Natural killer cell treated with Interleukin-12 subunit alpha and Interleukin-12 subunit beta and Interleukin-15 and Interleukin-18, amount 100 ng/mL, for 72 hours (primary cell): ENCODE data around the gene ANOS1. TPM values are rescaled to one million over a fixed set of nuclear protein-coding genes. Genes with fewer than 3 reads are reported as not detected.

Experiments used
- ATAC-seq, 2 donors: fragments of 150-1000 bp; cut with Tn5 transposase in 1 of 2; sonication (Bioruptor Pico), chemical (Tn5 transposase) in 1 of 2; 2 replicates each; pipeline ENCODE4 v1.10.0; 2021
- DNase-seq: peaks from one replicate; pipeline ENCODE4 v3.0.0; 2022; ENCODE audit warnings: low spot score
- H3K27ac Mint-ChIP-seq, 2 donors: 1 replicate in 1 of 2; 2 replicates in 1 of 2; pipeline ENCODE4 v1.8.0; 2022; ENCODE audit warnings: mixed read lengths in 2 of 2, mild to moderate bottlenecking in 1 of 2, moderate library complexity in 1 of 2
- H3K27me3 Mint-ChIP-seq, 2 donors: 1 replicate in 1 of 2; 2 replicates in 1 of 2; pipeline ENCODE4 v1.8.0; 2022; ENCODE audit warnings: mixed read lengths in 2 of 2
- H3K36me3 Mint-ChIP-seq: one replicate; pipeline ENCODE4 v1.8.0; 2022; ENCODE audit warnings: mixed read lengths
- H3K4me1 Mint-ChIP-seq, 2 donors: 1 replicate in 1 of 2; 2 replicates in 1 of 2; pipeline ENCODE4 v1.8.0; 2022; ENCODE audit warnings: low read depth in 2 of 2, mixed read lengths in 2 of 2, mild to moderate bottlenecking in 1 of 2
- H3K4me3 Mint-ChIP-seq: one replicate; pipeline ENCODE4 v1.8.0; 2022; ENCODE audit warnings: mixed read lengths
- H3K9me3 Mint-ChIP-seq: 2 replicates; pipeline ENCODE4 v1.8.0; 2022; ENCODE audit warnings: mixed read lengths
- total RNA-seq, 2 donors: library from RNA; stranded (reverse); gene quantifications; one replicate each; pipeline ENCODE4 v1.2.3, GENCODE V29; 2022

The ANOS1 gene
- total RNA-seq, 2 donors from 2014 or later = not detected

DNA sequence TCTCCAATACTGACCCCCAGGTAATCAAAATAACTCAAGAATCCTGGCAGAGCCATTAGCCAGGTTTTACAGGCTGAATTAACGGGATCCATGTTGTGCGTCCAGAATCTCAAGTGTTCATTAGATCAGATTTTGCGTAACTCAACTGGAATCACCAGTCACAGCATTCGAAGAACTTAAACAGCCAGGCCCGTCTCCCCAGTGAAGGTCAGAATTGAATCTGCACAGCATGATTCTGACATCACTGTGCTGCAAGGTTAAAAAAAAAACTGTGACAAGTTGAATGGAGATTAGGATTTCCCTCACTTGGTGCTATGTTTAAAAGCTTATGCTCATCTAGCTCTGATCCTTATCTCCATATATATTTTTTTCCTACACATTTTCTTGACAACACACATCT, 96.1 kb downstream of the ANOS1 start:
- H3K4me1 Mint-ChIP-seq = no peaks in the 10 kb centered on the region
- no peak overlapping the region for H3K4me3 Mint-ChIP-seq
- DNase-seq (no peak), ATAC-seq (no peak)
- no peak overlapping the region for H3K27ac Mint-ChIP-seq
- peaks cover 5% of the 10 kb centered on the region for H3K9me3 Mint-ChIP-seq
- no peaks in the 10 kb centered on the region for H3K36me3 Mint-ChIP-seq
- H3K27me3 Mint-ChIP-seq = no peaks in the 10 kb centered on the region

DNA sequence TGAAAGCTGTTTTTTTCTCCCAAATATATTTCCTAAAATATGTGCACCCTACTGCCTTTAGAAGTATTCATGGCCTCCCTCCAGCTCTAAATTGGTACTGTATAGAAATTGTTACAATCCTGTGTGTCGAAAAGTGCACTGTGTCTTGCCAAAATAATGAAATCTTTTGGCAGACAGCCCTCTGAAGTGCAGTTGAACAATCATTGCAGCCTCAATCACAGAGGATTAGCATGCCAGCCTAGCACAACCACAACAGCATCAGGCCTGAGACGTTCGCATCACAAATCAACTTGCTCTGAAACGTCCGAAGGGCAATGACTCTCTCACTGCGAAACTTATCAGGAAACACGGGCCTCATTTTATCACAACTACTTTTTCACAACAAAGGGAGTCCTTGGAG, 99.0 kb downstream of the ANOS1 start:
- H3K4me3 Mint-ChIP-seq = no peak overlapping the region
- ATAC-seq = no peak
- no peaks in the 10 kb centered on the region for H3K36me3 Mint-ChIP-seq
- DNase-seq = no peak
- peaks cover 6% of the 10 kb centered on the region for H3K9me3 Mint-ChIP-seq
- no peak overlapping the region for H3K27ac Mint-ChIP-seq
- no peaks in the 10 kb centered on the region for H3K27me3 Mint-ChIP-seq
- H3K4me1 Mint-ChIP-seq = no peaks in the 10 kb centered on the region

- Mint-ChIP-seq H3K27ac (no peak overlapping the region), H3K36me3 (no peaks in the 10 kb centered on the region), H3K4me1 (no peaks in the 10 kb centered on the region), H3K27me3 (no peaks in the 10 kb centered on the region), H3K9me3 (peaks cover 6% of the 10 kb centered on the region), H3K4me3 (no peak overlapping the region)
- ATAC-seq (no peak), DNase-seq (no peak)
Measured at GRCh38 chrX:8629871-8630270, 102.1 kb downstream of the ANOS1 start.

DNA sequence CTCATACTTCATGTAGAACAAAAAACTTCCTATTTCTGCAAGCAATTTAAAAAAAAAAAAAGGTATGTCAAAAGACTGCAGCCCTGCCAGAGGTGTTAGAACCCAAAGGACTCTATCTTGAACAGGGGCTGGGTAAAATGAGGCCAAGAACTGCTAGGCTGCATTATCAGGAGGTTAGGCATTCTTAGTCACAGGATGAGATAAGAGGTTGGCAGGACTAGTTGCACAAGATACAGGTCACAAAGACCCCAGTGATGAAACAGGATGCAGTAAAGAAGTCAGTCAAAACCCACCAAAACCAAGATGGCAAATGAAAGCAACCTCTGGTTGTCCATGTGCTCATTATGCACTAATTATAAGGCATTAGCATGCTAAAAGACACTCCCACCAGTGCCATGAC, 104.1 kb downstream of the ANOS1 start:
- no peak overlapping the region for H3K27ac Mint-ChIP-seq
- H3K36me3 Mint-ChIP-seq = no peaks in the 10 kb centered on the region

DNA sequence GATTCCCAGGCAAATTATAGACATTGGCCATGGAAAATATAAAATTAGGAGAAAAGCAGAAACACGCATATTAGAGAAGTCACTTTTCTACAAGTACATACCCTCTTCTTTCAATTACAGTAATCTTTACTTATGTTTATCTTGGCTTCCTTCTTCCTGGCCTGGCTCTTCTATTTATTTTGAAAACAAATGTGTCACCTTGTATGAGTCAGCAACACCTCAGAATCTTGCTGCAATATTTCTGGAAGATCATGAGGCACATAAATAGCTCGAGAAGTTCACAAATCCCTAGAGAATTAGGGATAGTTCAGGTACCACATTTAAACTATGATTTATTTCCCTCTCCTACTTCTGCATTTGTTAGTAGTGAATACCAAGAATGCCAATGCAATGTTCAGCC, 124.6 kb downstream of the ANOS1 start:
- Mint-ChIP-seq H3K36me3 (no peaks in the 10 kb centered on the region), H3K9me3 (peaks cover 5% of the 10 kb centered on the region), H3K4me3 (no peak overlapping the region), H3K4me1 (no peaks in the 10 kb centered on the region), H3K27ac (no peak overlapping the region), H3K27me3 (no peaks in the 10 kb centered on the region)
- DNase-seq = no peak
- no peak for ATAC-seq

More for the DNA sequence above, 104.1 kb downstream of the ANOS1 start:
- DNase-seq = no peak
- no peak for ATAC-seq
- Mint-ChIP-seq H3K27me3 (no peaks in the 10 kb centered on the region), H3K4me1 (no peaks in the 10 kb centered on the region), H3K9me3 (peaks cover 7% of the 10 kb centered on the region), H3K4me3 (no peak overlapping the region)

DNA sequence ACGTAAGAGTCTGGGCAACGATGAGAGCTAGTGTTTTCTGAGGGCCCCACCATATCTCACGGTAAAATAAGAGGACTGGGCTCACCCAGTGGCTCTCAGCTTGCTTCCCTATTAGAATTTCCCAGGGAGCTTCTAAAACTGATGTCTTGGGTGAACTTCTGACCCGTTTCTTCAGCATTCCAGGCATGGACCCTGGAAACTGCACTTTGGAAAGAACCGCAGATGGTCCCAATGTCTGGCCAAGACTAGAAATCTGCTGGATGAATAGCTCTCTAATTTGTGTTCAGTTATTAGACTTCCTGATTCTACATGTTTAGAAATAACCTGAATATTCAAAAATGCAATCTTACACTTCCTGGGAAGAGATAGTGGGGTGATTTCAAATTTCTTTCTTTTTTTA, 127.8 kb downstream of the ANOS1 start:
- no peaks in the 10 kb centered on the region for H3K4me1 Mint-ChIP-seq
- H3K36me3 Mint-ChIP-seq = no peaks in the 10 kb centered on the region
- no peaks in the 10 kb centered on the region for H3K27me3 Mint-ChIP-seq
- ATAC-seq (no peak), DNase-seq (no peak)
- no peaks in the 10 kb centered on the region for H3K9me3 Mint-ChIP-seq
- no peak overlapping the region for H3K4me3 Mint-ChIP-seq
- no peak overlapping the region for H3K27ac Mint-ChIP-seq

GRCh38 chrX:8591501-8591900, 140.4 kb downstream of the ANOS1 start:
- Mint-ChIP-seq H3K36me3 (no peaks in the 10 kb centered on the region), H3K4me3 (no peak overlapping the region), H3K27ac (no peak overlapping the region), H3K4me1 (no peaks in the 10 kb centered on the region), H3K9me3 (no peaks in the 10 kb centered on the region), H3K27me3 (no peaks in the 10 kb centered on the region)
- DNase-seq (no peak), ATAC-seq (no peak)

DNA sequence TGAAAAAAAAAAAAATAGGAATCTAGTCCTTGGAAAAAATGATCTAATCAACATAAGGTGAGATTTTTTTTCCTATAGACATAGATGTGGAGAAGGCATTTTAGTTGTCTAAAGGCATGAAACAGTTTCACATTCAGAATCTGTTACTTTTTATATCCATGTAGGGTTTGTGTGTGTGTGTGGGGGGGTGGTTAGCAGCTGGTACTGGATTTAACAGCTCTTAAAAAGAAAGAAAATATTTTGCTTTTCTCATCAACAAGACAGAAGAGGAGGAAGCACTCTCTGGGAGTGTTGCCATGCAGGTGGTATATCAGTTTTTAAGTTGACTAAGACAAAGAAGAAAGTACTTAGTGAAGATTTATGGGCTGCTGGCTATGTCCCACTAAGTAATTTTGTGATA, 145.0 kb downstream of the ANOS1 start:
- no peaks in the 10 kb centered on the region for H3K4me1 Mint-ChIP-seq
- no peak overlapping the region for H3K27ac Mint-ChIP-seq
- no peaks in the 10 kb centered on the region for H3K36me3 Mint-ChIP-seq
- ATAC-seq (no peak), DNase-seq (no peak)
- H3K9me3 Mint-ChIP-seq = peaks cover 5% of the 10 kb centered on the region
- H3K27me3 Mint-ChIP-seq = peaks cover 0 to under 1% of the 10 kb centered on the region in 2 donors
- no peak overlapping the region for H3K4me3 Mint-ChIP-seq

GRCh38 chrX:8579602-8580001, 152.3 kb downstream of the ANOS1 start:
- no peak for ATAC-seq
- Mint-ChIP-seq H3K27ac (no peak overlapping the region), H3K27me3 (peaks cover 0 to 2% of the 10 kb centered on the region in 2 donors), H3K36me3 (no peaks in the 10 kb centered on the region), H3K9me3 (peaks cover 7% of the 10 kb centered on the region), H3K4me1 (no peaks in the 10 kb centered on the region), H3K4me3 (no peak overlapping the region)
- no peak for DNase-seq

- peaks cover 0 to under 1% of the 10 kb centered on the region in 2 donors for H3K27me3 Mint-ChIP-seq
- no peak overlapping the region for H3K4me3 Mint-ChIP-seq
- no peak overlapping the region for H3K27ac Mint-ChIP-seq
- peaks cover under 1% of the 10 kb centered on the region for H3K9me3 Mint-ChIP-seq
- H3K4me1 Mint-ChIP-seq = no peaks in the 10 kb centered on the region
- no peak for DNase-seq
- H3K36me3 Mint-ChIP-seq = no peaks in the 10 kb centered on the region
- no peak for ATAC-seq
Measured at GRCh38 chrX:8576821-8577220, 155.1 kb downstream of the ANOS1 start.

DNA sequence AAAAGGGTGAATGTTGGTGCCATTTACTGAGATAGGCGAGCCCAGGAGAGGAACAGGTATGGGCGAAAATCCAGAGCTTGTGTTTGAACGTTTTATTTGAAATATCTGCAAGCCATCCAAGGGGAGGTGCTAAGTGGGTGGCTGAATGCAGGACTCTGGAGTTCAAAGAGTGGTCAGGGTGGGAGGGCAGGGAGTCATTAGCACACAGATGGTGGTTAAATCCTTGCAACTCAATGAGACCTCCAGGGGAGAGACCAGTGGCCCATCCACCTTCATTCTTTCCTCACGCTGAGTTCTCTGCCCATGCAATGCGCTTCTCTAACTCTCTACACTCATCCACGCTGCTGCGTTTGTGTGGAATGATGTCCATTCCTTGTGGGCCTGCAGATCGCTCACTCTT, 166.2 kb downstream of the ANOS1 start:
- Mint-ChIP-seq H3K27me3 (peaks cover 0 to 2% of the 10 kb centered on the region in 2 donors), H3K4me1 (no peaks in the 10 kb centered on the region), H3K9me3 (peaks cover 2% of the 10 kb centered on the region), H3K36me3 (no peaks in the 10 kb centered on the region), H3K27ac (no peak overlapping the region), H3K4me3 (no peak overlapping the region)
- ATAC-seq = no peak
- no peak for DNase-seq

DNA sequence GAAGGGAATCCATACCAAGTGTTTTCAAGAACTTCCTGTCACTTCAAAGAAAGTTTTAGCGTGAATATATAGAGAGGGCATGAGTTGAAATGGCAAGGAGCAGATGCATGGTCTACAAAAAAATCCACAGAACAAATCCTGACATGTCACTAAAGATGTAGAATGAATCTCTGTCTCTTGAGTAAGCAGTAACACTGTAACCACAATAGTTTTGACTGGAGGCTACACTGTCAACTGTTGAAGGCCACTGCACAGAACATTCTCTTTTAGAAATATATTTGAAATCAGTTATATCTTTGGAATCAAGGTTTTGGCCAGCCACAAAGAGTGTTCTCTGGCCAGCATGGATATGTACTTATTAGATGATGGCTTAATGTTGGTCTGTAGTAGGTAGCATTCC, 183.5 kb downstream of the ANOS1 start:
- no peak overlapping the region for H3K4me3 Mint-ChIP-seq
- H3K36me3 Mint-ChIP-seq = no peaks in the 10 kb centered on the region
- ATAC-seq (no peak), DNase-seq (no peak)
- H3K27ac Mint-ChIP-seq = no peak overlapping the region
- H3K27me3 Mint-ChIP-seq = no peaks in the 10 kb centered on the region
- peaks cover 6% of the 10 kb centered on the region for H3K9me3 Mint-ChIP-seq
- H3K4me1 Mint-ChIP-seq = no peaks in the 10 kb centered on the region

GRCh38 chrX:8546715-8547114, 185.2 kb downstream of the ANOS1 start:
- peaks cover 6% of the 10 kb centered on the region for H3K9me3 Mint-ChIP-seq
- no peaks in the 10 kb centered on the region for H3K36me3 Mint-ChIP-seq
- ATAC-seq = no peak
- no peak for DNase-seq
- H3K27me3 Mint-ChIP-seq = no peaks in the 10 kb centered on the region
- H3K4me1 Mint-ChIP-seq = no peaks in the 10 kb centered on the region
- H3K27ac Mint-ChIP-seq = no peak overlapping the region
- H3K4me3 Mint-ChIP-seq = no peak overlapping the region

DNA sequence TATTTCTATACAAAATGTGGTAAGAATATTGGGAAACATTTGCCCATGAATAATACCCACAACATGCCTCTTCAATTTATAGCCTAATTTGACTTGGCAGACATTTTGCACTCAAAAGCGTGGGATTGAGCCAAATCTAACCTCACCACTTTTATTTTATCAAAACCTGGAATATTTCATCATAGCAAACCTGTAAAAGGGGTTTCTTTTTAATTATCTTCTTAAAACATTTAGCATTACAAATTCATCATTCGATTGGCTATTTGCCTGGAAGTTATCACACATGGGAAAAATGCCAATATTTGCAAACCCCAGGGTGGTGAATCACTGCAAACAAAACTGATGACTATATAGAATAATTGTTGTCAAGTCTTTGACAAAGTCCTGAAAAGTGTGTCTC, 211.1 kb downstream of the ANOS1 start:
- H3K36me3 Mint-ChIP-seq = no peaks in the 10 kb centered on the region

GRCh38 chrX:8520178-8520577, 211.8 kb downstream of the ANOS1 start:
- no peak for DNase-seq
- Mint-ChIP-seq H3K27ac (no peak overlapping the region), H3K36me3 (no peaks in the 10 kb centered on the region), H3K4me3 (no peak overlapping the region), H3K27me3 (no peaks in the 10 kb centered on the region), H3K4me1 (no peaks in the 10 kb centered on the region), H3K9me3 (peaks cover 11% of the 10 kb centered on the region)
- ATAC-seq = no peak

More for the DNA sequence above, 211.1 kb downstream of the ANOS1 start:
- peaks cover 11% of the 10 kb centered on the region for H3K9me3 Mint-ChIP-seq
- no peak overlapping the region for H3K4me3 Mint-ChIP-seq
- H3K27ac Mint-ChIP-seq = no peak overlapping the region
- H3K4me1 Mint-ChIP-seq = no peaks in the 10 kb centered on the region
- ATAC-seq = no peak
- DNase-seq = no peak
- H3K27me3 Mint-ChIP-seq = no peaks in the 10 kb centered on the region
